H1 (cell line): Measurements from ENCODE around the gene ARHGAP42. TPM values are rescaled to one million over a fixed set of nuclear protein-coding genes. Genes with fewer than 3 reads are reported as not detected.

ENCODE experiments used
- CHD1 ChIP-seq: IDR thresholded peaks from 2 replicates; pipeline ENCODE4 v1.6.1; 2012; ENCODE audit warnings: low read depth, low read length, improper control_type of control experiment
- HDAC6 ChIP-seq: IDR thresholded peaks from one replicate; pipeline ENCODE4 v1.7.1; 2012; ENCODE audit warnings: low read depth, mild to moderate bottlenecking, inconsistent platforms, low read length, moderate library complexity
- JUND ChIP-seq: IDR thresholded peaks from 2 replicates; pipeline ENCODE4 v1.6.1; 2011; ENCODE audit warnings: mild to moderate bottlenecking, improper control_type of control experiment, low read length
- KDM4A ChIP-seq: IDR thresholded peaks from one replicate; pipeline ENCODE4 v1.7.1; 2012; ENCODE audit warnings: low read depth, mild to moderate bottlenecking, moderate library complexity, low read length, inconsistent platforms; ENCODE audit not compliant: severe bottlenecking
- polyA plus RNA-seq, 7 experiments: library from polyadenylated mRNA; depleted of rRNA in 3 of 7; stranded (reverse) in 5 of 7; unstranded in 2 of 7; fragments of >200 nt in 5 of 7; fragments of 200-250 nt in 2 of 7; gene quantifications; 1 replicate in 5 of 7; 2 replicates in 1 of 7; 4 replicates in 1 of 7; pipeline versions ENCODE4 v1.2.1 to v1.2.3, GENCODE V29; 2011 to 2013; ENCODE audit warnings: missing spikeins in 2 of 7, mixed read lengths in 2 of 7
- total RNA-seq: library from RNA; stranded (reverse); fragmentation: NEBNext Ultra II Directional; extraction: Animal tissue kit (Norgen Biotek cat#: 25700); gene quantifications from 2 replicates; pipeline ENCODE4 v1.2.1, GENCODE V29; 2021
- TF ChIP-seq, protein P1 (sequence below), 3 experiments: IDR thresholded peaks; 1 replicate in 2 of 3; 2 replicates in 1 of 3; pipeline versions ENCODE4 v1.5.1 to v1.6.1; 2011; ENCODE audit warnings: low read length in 3 of 3, mild to moderate bottlenecking in 3 of 3, inconsistent platforms in 2 of 3, low read depth in 1 of 3, moderate library complexity in 1 of 3; ENCODE audit not compliant: insufficient read depth in 1 of 3; ENCODE audit errors: control extremely low read depth in 1 of 3

ARHGAP42 gene
- total and polyA plus RNA-seq, 2 of the 8 experiments (the other 6 are each of a cell fraction or from before 2014, with no cell fraction given), result 22.2 to 33.5 TPM

DNA sequence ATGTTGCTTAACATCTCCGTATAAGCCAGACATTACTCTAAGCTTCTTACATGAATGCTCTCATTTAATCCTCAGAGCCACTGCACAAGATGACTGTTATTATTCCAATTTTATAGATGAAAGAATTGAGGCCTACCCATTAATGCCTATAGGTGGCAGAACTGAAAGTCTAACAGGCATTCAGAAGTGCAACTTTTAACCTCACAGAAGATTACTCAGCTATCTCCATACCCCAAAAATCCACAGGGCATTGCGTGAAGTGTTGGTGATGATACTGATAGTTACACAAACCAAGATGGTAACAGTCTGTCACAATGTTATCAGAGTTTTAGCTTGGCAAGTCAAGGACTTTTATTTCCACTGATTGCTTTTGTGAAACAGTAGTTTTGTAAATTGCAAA lies 130.5 kb downstream of the ARHGAP42 start (continued):
- TF ChIP-seq, protein P1, sequence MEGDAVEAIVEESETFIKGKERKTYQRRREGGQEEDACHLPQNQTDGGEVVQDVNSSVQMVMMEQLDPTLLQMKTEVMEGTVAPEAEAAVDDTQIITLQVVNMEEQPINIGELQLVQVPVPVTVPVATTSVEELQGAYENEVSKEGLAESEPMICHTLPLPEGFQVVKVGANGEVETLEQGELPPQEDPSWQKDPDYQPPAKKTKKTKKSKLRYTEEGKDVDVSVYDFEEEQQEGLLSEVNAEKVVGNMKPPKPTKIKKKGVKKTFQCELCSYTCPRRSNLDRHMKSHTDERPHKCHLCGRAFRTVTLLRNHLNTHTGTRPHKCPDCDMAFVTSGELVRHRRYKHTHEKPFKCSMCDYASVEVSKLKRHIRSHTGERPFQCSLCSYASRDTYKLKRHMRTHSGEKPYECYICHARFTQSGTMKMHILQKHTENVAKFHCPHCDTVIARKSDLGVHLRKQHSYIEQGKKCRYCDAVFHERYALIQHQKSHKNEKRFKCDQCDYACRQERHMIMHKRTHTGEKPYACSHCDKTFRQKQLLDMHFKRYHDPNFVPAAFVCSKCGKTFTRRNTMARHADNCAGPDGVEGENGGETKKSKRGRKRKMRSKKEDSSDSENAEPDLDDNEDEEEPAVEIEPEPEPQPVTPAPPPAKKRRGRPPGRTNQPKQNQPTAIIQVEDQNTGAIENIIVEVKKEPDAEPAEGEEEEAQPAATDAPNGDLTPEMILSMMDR (IDR thresholded peaks at IDR 0.05; ENCODE audit: control extremely low read depth in 1 of 3, insufficient read depth in 1 of 3, low read depth in 1 of 3, low read length in 3 of 3), result no peak
- TF ChIP-seq CHD1 (no peak), KDM4A (no peak), JUND (no peak), HDAC6 (no peak)
